Choroid plexus epithelial cell (primary cell): ENCODE results near the gene ZSWIM4.
"Not testable (repeated sequence)": the region's sequence is repeated elsewhere in the genome, so short reads cannot be mapped to it uniquely, and the experiment has no call there.

Source experiments
- DNase-seq: peaks from one replicate; pipeline ENCODE4 v3.0.0-alpha.2; 2010; ENCODE audit warnings: low read depth
- H3K4me3 ChIP-seq: 2 replicates; pipeline ENCODE4 v1.5.1; 2011; ENCODE audit warnings: low read depth, mild to moderate bottlenecking, control low read depth, low read length, moderate library complexity
- TF ChIP-seq, protein P1 (sequence below): conservative IDR thresholded peaks from 2 replicates; pipeline ENCODE4 v1.5.1; 2011; ENCODE audit warnings: low read depth, mild to moderate bottlenecking, control low read depth, inconsistent platforms, low read length, moderate library complexity

ZSWIM4 gene

DNA sequence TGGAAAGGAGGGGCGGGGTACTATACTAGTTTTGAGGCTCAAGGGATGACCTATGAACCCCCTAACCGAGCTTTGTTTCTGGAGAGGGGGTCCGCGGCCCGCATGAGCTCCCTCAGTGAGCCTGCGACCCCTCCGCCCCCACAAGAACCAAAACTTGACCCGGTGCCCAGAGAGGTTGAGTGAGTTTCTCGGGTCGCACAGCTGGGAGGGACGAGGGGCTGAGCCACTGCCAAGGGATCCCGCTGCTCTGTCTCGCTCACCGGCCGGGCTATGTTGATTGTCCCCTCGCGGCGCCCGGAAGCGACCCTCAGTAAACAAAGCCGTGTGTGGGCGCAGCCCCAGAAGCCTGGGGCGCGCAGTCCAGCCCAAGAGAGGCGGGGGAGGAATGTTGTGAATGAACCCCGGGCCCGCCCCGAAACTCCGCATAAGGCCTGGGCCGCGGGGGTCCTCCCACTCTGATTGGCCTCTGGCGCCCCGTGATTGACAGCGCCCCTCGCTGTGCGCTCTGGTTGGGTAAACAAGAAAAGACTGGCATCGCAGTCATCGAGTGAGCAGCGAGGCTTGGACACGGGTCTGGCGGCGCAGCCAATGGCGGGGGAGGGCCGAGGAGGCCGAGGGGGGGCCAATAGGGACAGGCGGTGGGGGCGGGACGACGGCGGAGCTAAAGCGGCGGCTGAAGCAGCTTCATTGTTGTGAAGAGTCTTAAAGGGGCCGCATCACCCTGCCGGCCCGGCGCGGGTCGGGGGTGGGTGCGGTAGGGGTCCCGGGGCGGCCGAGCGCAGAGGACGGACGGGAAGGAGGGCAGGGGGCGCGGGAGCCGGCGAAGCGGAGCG lies at the start of gene ZSWIM4:
Gene ZSWIM4, plus strand, starts transcription at position 687 of the 833 bp plus-strand sequence. CDS start 206 bp downstream, outside the sequence.
- peak within 1 kb of the TSS; percentile 73 for H3K4me3 ChIP-seq
- TF ChIP-seq, protein P1, sequence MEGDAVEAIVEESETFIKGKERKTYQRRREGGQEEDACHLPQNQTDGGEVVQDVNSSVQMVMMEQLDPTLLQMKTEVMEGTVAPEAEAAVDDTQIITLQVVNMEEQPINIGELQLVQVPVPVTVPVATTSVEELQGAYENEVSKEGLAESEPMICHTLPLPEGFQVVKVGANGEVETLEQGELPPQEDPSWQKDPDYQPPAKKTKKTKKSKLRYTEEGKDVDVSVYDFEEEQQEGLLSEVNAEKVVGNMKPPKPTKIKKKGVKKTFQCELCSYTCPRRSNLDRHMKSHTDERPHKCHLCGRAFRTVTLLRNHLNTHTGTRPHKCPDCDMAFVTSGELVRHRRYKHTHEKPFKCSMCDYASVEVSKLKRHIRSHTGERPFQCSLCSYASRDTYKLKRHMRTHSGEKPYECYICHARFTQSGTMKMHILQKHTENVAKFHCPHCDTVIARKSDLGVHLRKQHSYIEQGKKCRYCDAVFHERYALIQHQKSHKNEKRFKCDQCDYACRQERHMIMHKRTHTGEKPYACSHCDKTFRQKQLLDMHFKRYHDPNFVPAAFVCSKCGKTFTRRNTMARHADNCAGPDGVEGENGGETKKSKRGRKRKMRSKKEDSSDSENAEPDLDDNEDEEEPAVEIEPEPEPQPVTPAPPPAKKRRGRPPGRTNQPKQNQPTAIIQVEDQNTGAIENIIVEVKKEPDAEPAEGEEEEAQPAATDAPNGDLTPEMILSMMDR: no peak
- DNase-seq: peak; percentile 100

DNA sequence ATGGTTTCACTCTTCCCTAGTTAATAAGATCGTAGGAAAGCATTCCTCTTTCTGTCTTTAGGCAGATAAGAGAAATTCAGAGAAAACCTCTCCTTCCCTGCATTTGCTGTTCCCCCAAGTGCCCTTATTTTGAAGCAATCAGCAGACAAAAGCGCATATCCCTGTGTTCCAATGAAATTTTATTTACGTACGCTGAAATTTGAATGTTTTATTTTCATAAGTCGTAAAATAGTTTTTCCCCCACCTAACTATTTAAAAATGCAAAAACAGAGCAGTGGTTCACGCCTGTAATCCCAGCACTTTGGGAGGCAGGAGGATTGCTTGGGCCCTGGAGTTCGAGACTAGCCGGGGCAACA lies 48.2 kb upstream of the ZSWIM4 start:
- no peak for DNase-seq
- TF ChIP-seq, protein P1: no peak
- peak overlapping the region; percentile 46 for H3K4me3 ChIP-seq

DNA sequence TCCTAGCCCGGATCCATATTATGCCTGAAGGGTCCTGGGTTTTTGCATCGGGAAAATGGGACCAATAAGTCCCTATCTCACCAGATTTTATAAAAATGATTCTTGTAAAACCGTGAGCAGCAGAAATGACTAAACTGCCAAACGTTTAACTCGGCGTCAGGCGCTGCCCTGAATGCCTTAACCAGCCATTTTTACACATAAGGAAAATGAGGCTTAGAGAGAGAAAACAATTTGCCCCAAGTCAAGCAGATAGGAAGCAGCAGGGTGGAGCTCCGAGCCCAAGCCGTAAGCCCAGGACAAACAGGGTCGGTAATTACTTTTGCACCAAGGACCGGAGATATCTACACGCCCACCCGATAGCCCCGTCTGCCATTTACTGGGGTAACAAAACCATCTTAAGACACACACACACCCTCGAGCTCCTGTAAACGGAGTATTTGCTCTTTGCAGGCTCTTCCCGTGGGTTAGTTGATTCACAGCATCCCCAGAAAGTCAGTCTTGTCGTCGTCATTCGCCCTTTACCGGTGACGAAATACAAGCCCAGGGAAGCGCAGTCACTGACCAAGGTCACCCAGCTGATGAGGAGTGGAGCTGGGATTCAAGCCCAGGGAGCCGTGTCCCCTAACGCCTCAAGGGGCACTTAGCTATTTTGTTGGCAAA lies 46.9 kb upstream of the ZSWIM4 start:
- DNase-seq: peak; percentile 54

DNA sequence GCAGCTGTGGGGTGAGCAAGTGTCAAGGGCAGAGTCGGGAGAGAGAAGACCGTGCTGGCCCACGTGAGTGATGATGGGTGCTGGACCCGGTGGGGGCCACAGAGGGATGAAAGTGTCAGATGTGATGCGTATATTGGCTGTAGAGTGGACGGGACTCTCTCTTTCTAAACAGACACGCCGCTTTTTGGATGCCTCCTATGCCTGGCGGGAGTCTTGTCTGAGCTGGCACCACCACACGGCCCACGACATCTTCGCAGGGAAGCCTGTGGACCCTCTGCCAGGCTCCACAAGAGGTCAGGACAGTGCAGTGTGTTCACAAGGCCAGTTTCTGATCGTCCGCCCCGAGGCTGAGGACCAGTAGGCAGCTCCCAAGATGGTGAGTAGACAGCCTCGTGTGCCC lies 43.8 kb upstream of the ZSWIM4 start:
- H3K4me3 ChIP-seq: no peak overlapping the region
- TF ChIP-seq, protein P1: no peak
- no peak for DNase-seq

More for the DNA sequence above, 46.9 kb upstream of the ZSWIM4 start:
- TF ChIP-seq, protein P1: no peak
- peak overlapping the region; percentile 82 for H3K4me3 ChIP-seq

DNA sequence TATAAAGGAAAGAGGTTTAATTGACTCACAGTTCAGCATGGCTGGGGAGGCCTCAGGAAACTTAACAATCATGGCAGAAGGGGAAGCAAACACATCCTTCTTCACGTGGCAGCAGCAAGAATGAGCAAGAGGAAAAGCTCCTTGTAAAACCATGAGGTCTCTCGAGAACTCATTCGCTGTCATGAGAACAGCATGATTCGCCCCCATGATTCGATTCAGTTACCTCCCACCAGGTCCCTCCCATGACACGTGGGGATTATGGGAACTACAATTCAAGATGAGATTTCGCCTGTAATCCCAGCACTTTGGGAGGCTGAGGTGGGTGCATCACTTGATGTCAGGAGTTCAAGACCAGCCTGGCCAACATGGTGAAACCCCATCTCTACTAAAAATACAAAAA lies 41.6 kb upstream of the ZSWIM4 start:
- not testable (repeated sequence) for DNase-seq, H3K4me3 ChIP-seq

DNA sequence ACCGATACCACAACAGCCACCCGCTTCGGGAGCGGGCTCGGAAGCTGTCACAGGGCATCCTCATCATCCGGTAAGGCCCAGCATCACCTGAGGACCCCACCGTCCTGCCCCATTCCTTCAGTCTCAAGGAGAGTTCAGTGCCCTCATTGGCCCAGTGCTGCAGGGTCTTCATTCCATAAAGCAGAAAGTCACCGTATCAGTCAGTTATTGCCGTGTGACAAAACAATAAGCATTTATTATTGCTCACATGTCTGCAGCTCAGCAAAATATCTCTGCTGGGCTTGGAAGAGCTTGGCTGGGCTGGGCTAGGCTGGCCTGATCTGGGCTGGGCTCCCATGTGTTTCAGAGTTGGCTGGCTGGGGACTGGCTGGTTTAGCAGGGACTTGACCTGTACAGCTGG lies 39.0 kb upstream of the ZSWIM4 start:
- DNase-seq: no peak
- TF ChIP-seq, protein P1: no peak
- H3K4me3 ChIP-seq: no peak overlapping the region

DNA sequence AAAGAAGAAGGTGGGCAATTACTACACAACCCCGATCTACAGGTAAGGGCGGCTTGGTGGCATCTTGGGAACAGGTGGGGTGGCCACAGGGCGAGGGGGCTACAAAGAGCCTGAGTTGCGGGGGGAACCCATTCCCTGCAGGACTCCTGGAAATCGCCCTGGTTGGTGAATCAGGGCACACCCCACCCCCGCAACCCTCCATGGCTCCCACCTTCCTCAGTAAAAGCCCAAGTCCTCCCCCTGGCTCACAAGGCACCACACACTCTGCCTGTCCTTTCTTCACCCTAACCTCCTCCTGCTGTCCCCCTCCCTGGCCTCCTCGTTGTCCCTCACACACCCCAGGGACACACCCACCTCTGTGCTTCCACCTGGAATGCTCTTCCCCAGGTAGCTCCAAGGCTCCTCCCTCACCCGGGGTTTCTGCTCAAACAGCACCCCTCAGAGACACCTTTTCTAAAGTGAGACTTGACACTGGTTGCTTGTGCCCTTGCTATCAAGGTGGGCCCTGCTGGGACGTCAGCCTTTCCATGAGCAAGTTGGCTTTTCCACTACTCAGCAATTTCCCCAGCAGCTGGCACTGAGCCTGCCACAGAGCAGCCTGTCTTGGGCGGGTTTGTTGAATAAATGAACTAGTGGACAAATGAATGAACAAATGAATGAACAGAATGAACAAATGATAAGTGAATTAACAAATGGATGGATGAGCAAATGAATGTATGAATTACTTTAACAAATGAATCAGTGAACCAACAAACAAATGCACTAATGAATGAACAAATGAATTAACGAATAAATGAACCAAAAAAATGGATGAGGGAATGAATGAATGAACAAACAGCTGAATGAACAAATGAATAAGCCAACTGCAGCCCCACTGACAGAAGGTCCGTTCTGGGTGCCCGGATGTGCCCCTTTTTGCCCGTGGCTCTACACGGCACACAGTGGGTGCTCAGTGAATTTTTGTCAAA lies 37.2 kb upstream of the ZSWIM4 start:
- no peak overlapping the region for H3K4me3 ChIP-seq
- DNase-seq: no peak
- TF ChIP-seq, protein P1: no peak
